ENCODE measurements around the gene HYI. TPM values are rescaled to one million over a fixed set of nuclear protein-coding genes. Genes with fewer than 3 reads are reported as not detected.

The HYI gene
- total and polyA plus RNA-seq, 2 of the 8 experiments (the other 6 are each of a cell fraction or from before 2014, with no cell fraction given): 14.4 to 17.7 TPM

DNA sequence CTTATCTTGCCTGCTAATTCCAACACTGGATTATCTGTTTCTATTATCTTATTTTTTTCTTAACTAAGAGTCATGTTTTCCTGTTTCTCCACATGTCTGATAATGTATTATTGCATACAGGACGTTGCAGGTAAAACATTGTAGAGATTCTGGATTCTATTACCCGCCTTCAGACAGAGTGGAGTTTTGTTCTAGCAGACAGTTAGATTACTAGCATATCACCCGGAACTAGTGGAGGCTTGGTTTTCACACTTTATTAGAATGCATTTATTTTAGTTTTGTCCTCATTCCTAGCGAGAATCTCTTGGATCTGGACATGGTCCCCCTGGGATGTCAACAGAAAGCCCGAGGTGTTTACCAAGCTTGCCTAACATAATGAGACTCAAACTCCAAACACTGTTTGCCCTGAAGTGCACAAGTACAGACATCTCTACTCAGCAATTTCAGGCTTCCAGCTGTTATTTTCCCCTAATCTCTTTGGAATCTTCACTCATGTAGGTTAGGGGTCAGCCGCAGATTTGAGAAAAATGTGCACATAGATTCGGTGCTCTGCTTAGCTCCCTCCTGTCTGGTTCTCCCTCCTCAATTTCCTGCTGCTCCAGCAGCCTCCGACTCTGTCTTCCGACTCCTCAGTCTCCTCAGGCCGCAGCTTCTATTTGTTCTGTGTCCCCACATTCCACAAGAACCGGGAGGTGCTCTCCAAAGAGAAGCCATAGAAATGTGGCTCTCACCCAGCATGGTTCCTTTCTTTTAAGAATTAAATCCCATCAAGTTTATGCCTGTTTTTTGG is 40.1 kb upstream of the HYI start:
- WGBS, 2 experiments (ENCODE audit: extremely low coverage in 1 of 2, insufficient coverage in 1 of 2, insufficient read length in 1 of 2, insufficient replicate concordance in 2 of 2, low coverage in 1 of 2, low lambda C conversion rate in 2 of 2, missing lambda C conversion rate in 1 of 2): 60% methylated on average over 11 of the region's 11 CpGs; no CpG with 5 or more reads in 1 of the 2 experiments
- H3K79me1 ChIP-seq (ENCODE audit: low read depth, low read length): no peaks in the 10 kb centered on the region
- peak overlapping the region; percentile 62; the same call in 1 of the 2 replicates for H3K18ac ChIP-seq (ENCODE audit: extremely low read depth, low read length)
- no peak overlapping the region for H2BK15ac ChIP-seq (ENCODE audit: low read length)
- H3K56ac ChIP-seq (replicated peaks; ENCODE audit: insufficient read length, low read depth, low read length): no peak overlapping the region
- no peak overlapping the region for H4K5ac ChIP-seq (ENCODE audit: insufficient read length, low read depth, low read length)
- H3K9ac ChIP-seq (replicated peaks in 1 of 4; ENCODE audit: extremely low read depth in 1 of 4, low read depth in 3 of 4, low read length in 3 of 4): 0 out of 7 replicates have a peak overlapping the region, but pooled peaks of 1 of the 4 experiments have one; percentile 7
- H4K91ac ChIP-seq (replicated peaks; ENCODE audit: insufficient read length, low read length): no peak overlapping the region
- H3K4me1 ChIP-seq (replicated peaks in 1 of 4; ENCODE audit: control insufficient read depth in 3 of 4, insufficient read depth in 4 of 4, low read length in 3 of 4): peaks cover 2 to 10% (median 5%) of the 10 kb centered on the region in 4 experiments; a peak in 6 of 7 replicates
- H3K9me3 ChIP-seq (ENCODE audit: insufficient read depth in 2 of 2, low read depth in 1 of 2, low read length in 1 of 2): peaks cover 4 to 5% of the 10 kb centered on the region in 2 experiments; a peak in 1 of 4 replicates
- peak; percentile 69 for FAIRE-seq
- no peaks in the 10 kb centered on the region for H3K36me3 ChIP-seq (ENCODE audit: control insufficient read depth in 2 of 4, insufficient read depth in 4 of 4, low read length in 3 of 4)
- H3K23ac ChIP-seq (ENCODE audit: insufficient read length): no peak overlapping the region
- H4K20me1 ChIP-seq (replicated peaks in 1 of 2; ENCODE audit: control insufficient read depth in 1 of 2, insufficient read depth in 2 of 2, low read length in 2 of 2): no peaks in the 10 kb centered on the region
- peak overlapping the region; percentile 77; the same call in 1 of the 2 replicates for H2AFZ ChIP-seq (ENCODE audit: low read length)
- no peaks in the 10 kb centered on the region for H3K27me3 ChIP-seq (replicated peaks in 1 of 4; ENCODE audit: control insufficient read depth in 3 of 4, extremely low read depth in 1 of 4, insufficient read depth in 3 of 4, low read length in 3 of 4)
- no peak overlapping the region for H3K14ac ChIP-seq (ENCODE audit: insufficient read length)
- H3K4ac ChIP-seq (replicated peaks; ENCODE audit: insufficient read length, low read depth, low read length): no peak overlapping the region
- H4K8ac ChIP-seq (ENCODE audit: extremely low read depth, insufficient read depth, low read length): no peak overlapping the region
- H2BK120ac ChIP-seq (replicated peaks; ENCODE audit: low read depth, low read length): no peak overlapping the region
- ChIA-PET CTCF (ENCODE audit: partially characterized antibody) (interaction anchor here (0.6 to 1.0 kb wide), 3 partner anchors 28 to 146 kb away, joined by 3 to 4 read pairs (median 3); no protein-coding TSS in a partner anchor), POLR2A (ENCODE audit: partially characterized antibody) (interaction anchor here (0.7 to 1.5 kb wide), 3 partner anchors 12 to 156 kb away, joined by 4 to 6 read pairs (median 4); partner anchors contain the start of genes HYI and KDM4A)
- peaks cover 2% of the 10 kb centered on the region; the same call in 1 of the 2 replicates for H3K23me2 ChIP-seq (ENCODE audit: low read depth, low read length)
- H3K4me3 ChIP-seq (ENCODE audit: extremely low read depth in 1 of 4, insufficient read depth in 2 of 4, low read depth in 3 of 4, low read length in 4 of 4): peak overlapping the region in 1 of 4 experiments; percentile 16; a peak in 2 of 8 replicates
- peak overlapping the region; percentile 32; the same call in 1 of the 2 replicates for H2BK12ac ChIP-seq (ENCODE audit: low read depth, low read length)
- no peaks in the 10 kb centered on the region for H3K79me2 ChIP-seq (ENCODE audit: control insufficient read depth in 1 of 2, insufficient read depth in 2 of 2, low read length in 2 of 2)
- peak overlapping the region; percentile 48 to 57; a peak in 3 of 4 replicates for H3K4me2 ChIP-seq (ENCODE audit: insufficient read depth in 1 of 2, low read depth in 2 of 2, low read length in 2 of 2)
- no peak overlapping the region for H2AK5ac ChIP-seq (ENCODE audit: low read depth, low read length)
- no peak overlapping the region; the same call in 1 of the 2 replicates for H3K27ac ChIP-seq (ENCODE audit: low read depth, low read length)
- H2BK5ac ChIP-seq (ENCODE audit: low read depth, low read length): no peak overlapping the region
- H2BK20ac ChIP-seq (ENCODE audit: low read length): 0 out of 2 replicates have a peak overlapping the region, but pooled peaks have one; percentile 78
- DNase-seq (ENCODE audit: low read depth in 1 of 2, low spot score in 2 of 2): no peak
- TF ChIP-seq RAD21 (IDR thresholded peaks at IDR 0.05 in 1 of 2, conservative IDR thresholded peaks at IDR 0.05 in 1 of 2; ENCODE audit: low read depth in 2 of 2, low read length in 2 of 2): no peak
- no peak for TF ChIP-seq POLR2AphosphoS5 (IDR thresholded peaks at IDR 0.05; ENCODE audit: low read depth, low read length)
- TF ChIP-seq, protein P1, sequence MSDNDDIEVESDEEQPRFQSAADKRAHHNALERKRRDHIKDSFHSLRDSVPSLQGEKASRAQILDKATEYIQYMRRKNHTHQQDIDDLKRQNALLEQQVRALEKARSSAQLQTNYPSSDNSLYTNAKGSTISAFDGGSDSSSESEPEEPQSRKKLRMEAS (IDR thresholded peaks at IDR 0.05): no peak
- no peak for TF ChIP-seq CEBPB (IDR thresholded peaks at IDR 0.05; ENCODE audit: low read depth, low read length)
